Activated CD8-positive, alpha-beta memory T cell treated with anti-CD3 and anti-CD28 coated beads for 1 hour (primary cell): ENCODE data around the gene NACC2.
"Not testable (repeated sequence)": the region's sequence is repeated elsewhere in the genome, so short reads cannot be mapped to it uniquely, and the experiment has no call there.

ENCODE experiments used
- DNase-seq, 2 donors: peaks; one replicate each; pipeline ENCODE4 v3.0.0-alpha.2; 2020; ENCODE audit warnings: low read depth in 1 of 2; ENCODE audit errors: extremely low read depth in 1 of 2

The NACC2 gene

DNA sequence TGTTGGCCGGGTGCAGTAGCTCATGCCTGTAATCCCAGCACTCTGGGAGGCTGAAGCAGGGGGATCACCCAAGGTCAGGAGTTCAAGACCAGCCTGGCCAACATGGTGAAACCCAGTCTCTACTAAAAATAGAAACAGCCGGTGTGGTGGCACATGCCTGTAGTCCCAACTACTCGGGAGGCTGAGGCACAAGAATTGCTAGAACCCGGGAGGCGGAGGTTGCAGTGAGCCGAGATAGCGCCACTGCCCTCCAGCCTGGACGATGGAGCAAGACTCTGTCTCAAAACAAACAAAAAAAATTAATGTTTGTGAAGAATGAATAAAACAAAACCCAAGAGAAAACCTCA lies 68.2 kb downstream of the NACC2 start:
- DNase-seq, result not testable (repeated sequence)

DNA sequence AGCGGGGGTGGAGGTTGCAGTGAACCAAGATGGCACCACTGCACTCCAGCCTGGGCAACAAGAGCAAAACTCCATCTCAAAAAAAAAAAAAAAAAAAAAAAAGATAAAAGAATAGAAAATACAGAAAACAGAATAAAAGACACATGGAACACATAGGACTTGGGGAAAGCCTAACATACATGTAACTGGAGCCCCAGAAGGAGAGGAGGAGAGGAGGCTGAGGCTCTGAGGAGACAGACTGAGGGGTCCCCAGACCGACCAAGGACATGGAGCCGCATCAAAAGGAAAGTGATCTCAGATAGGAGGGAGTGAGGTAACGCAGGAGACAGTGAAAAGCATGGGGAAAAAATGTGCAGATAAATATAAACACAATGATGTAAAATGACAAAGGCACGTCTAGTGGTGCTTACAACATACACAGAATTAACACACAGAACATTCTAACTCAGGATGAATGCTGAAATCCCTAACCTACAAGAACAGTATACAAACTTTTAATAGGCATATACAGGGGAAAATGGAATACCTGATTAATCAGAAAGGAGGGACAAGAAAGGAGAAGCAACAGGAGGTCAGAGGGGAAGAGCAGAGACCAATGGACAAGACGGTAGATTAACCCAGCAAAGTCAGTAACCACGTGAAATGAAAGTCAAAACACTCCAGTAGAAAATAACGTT lies 68.7 kb downstream of the NACC2 start:
- DNase-seq, result no peak

DNA sequence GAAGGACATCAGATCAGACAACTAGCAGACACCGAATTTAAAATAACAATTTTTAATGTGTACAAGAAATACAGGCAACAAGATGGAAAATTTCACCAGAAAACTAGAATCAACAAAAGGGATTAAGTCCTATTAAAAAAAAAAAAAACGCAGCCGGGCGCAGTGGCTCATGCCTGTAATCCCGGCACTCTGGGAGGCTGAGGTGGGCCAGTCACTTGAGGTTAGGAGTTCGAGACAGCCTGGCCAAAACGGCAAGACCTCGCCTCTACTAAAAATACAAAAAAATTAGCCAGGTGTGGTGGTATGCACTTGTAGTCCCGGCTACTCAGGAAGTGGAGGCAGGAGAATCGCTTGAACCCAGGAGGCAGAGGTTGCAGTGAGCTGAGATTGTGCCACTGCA lies 69.6 kb downstream of the NACC2 start:
- DNase-seq, result no peak

DNA sequence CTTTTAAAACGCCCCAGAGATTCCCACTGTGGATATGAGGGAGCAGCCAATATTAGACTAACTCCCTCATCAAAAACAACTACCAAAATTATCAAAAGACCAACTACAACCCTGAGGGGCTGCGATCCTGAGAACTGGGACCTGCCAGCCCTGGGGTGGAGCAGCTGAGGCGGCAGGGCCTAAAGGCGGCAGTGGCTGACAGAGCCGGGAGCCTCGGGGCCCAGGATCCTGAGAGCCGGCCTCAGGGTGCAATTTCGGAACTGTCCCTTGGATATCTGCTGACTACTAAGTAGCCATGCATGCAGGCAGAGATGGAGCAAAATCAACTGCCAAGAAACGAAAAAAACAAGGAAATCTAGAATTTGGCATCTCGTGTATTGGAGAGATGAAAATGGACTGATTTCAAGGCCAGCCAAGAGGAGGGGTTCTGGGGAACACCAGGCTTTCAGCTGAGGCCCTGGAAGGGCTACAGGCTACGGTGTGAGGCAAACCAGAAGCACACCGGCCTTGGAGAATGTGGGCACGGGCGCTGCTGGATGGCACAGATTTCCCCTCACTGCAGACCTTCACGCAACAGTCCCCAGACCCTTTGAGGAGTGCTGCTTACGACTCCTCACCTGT lies 70.3 kb downstream of the NACC2 start:
- DNase-seq, result no peak

DNA sequence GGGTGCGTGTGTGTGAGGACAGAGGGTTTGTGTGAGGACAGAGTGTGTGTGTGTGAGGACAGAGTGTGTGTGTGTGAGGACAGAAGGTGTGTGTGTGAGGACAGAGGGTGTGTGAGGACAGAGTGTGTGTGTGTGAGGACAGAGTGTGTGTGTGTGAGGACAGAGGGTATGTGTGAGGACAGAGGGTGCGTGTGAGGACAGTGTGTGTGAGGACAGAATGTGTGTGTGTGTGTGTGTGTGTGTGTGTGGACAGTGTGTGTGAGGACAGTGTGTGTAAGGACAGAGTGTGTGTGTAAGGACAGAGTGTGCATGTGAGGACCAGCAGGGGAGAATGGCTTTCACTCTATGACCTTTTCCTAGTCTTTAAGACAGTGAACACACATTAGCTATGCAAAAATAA lies 70.8 kb downstream of the NACC2 start:
- DNase-seq, result no peak

DNA sequence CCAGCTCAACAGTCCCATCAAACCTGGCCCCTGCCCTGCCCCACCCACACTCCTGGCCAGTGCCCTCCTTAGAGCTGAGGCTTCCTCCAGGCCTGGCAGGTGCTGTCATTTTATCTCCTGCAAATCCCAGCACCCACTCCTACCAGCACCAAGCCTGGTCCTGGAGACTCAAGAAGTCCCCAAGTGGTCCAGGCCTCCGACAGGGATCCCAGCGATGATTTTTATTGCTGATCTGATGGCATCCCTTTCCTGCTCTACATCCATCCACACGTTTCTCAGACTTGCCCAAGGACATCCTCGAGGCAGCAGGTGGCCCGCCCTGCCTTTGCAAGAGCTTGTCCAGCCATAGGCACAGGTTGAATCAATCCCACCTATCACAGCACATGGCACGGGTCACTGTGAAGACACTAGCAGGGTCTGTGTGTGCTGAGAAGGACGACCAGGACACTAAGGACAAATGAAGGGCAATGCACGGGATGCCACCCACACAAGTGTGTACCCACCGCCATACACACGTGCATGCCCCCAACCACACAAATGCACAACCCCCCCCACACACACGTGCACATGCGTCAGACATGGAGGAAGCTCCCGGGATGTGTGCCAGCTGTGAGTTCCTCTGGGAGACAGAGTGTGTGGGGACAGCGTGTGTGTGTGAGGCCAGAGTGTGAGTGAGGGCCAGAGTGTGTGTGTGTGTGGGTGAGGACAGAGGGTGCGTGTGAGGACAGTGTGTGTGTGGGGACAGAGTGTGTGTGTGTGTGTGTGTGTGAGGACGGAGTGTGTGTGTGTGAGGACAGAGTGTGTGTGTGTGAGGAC lies 71.5 kb downstream of the NACC2 start:
- no peak for DNase-seq

DNA sequence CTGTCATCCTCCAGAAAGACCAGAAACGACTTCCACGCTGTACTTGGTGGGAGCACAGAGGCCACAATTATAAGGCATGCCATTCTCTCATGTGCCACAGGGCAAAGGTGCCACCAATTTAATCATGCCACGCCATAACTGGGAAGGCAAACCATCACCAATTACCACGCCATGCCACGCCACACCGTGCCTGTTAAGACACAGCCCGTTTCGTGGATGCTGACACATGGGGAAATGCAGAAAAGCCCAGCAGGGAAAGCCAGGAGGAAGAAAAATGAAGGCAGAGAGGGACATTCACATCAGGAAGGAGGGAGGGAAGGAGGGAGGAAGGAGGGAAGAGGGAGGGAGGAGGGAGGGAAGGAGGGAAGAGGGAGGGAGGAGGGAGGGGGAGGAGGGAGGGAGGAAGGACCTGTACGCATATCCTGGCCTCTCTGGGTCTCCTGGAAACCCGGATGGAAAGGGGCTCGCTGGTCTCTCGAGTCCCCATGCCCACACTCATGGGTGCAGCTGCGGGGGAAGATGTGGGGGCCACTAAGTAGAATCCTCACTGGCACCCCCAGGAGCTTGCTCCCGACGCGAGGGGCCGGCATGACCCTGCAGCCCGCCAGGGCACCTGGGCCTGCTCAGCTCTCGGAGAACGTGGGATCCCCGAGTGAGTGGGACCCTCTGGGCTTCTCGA lies 72.2 kb downstream of the NACC2 start:
- DNase-seq, result no peak

DNA sequence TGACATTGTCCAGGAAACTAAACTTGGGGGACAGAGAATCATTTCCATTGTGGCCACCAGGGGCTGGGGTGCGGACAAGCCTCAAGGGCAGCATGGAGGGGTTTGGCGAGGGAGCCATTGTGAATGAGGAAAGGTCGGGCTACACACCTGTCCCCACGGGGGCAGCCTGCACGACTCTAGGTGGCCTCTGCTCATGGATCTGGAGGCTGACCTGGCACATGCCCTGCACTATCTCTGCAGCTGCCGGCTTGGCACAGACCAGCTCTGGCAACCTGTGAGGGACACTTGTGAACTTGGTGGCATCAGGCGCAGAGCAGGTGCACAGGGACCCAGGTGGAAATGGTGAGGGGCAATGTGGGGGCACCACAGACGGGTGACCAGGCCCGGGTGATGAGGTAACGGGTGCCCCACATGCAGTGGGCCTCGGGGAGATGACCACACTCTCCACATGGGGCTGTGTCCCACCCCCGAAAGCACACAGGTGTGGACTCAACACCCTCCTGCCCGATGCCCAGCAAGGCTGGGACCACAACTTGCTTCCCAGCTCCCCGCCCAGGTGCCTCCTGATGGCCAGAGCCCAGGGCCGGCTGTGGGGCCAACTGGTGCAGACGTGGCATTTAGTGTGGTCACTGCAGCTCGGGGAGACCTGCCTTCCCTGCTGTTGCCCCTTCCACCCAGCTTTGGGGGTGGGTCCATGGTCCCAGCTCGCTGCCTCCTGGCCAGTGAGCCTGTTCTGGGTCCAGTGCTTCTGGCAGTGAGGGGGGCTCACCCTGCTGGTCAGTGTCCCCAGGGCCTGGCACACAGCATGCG lies 73.0 kb downstream of the NACC2 start:
- DNase-seq, result no peak

DNA sequence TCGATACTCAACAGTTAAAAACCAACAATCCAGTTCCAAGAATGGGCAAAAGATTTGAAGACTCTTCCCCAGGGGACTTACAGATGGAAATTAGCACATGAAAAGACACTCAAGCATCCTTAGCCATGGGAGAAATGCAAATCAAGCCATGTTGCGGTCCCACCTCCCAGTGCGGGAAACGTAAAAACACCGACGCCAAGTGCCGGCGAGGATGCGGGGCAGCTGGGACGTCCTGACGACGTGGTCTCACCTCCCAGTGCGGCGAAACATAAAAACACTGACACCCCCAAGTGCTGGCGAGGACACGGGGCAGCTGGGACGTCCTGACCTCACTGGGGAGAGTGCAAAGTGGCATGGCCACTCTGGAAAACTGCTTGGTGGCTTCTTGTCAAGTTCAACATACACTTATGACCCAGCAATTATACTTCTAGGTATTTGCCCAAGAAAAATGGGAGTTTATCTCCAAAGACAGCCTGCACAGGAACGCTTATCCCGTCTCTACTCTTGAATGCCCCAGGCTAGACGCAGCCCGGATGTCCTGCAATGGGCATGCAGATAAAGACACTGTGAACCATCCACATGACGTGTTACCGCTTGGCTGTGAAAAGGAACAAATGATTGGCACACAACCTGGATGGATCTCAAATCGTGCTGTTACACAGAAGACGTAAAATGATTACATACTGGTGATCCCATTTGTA lies 73.8 kb downstream of the NACC2 start:
- DNase-seq, result no peak

DNA sequence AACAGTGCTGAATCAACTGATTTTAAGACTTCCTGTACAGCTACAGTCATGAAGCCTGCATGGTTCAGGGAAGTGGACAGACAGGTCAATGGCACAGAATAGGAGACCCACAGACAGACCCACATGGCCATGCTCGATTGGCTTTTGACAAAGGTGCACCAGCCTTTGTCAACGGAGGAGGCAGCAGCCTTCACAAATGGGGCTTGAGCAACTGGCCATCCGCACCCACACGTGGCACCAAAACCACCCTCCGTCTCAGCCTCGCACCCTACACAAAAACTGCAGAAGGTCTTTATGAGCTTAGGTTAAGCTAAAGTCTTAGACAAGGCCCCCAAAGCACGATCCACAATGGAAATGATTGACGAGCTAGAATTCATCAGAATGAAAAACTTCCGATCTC lies 74.4 kb downstream of the NACC2 start:
- DNase-seq, result no peak

DNA sequence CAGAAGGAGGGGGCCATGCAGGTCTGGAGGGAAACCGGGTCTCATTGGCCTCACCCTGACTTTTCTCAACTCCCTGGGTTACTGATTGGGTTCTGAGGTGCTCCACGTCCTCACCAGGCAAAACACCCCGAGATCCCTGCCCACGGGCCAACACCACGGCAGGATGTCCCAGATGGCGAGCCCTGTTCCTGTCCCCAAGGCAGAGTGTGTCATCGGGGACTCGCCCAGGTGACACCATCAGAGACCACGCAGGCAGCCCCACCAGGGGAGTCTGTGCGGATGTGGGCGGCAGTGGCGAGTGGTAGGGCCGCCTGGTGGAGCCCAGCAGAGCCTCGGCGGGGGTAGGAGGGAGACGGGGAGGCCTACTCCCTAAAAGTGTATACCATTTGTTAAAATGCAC lies 74.9 kb downstream of the NACC2 start:
- DNase-seq, result no peak

DNA sequence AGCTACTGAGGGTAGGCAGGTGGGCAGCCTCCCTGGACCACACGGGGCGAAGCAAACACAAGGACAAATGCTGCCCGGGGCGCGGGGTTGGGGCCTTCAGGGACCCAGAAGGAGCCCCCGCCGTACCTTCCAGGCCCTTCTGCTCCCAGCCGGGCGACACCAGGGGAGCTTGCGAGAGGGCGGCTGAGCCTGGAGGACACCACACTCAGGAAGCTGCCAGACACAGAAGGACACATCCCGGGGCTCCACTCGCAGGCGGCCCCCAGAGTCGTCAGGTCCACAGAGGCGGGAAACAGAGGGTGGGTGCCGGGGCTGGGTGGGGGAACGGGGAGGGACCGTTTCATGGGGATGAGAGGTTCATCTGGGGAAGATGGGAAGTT lies 75.4 kb downstream of the NACC2 start:
- DNase-seq, result no peak

DNA sequence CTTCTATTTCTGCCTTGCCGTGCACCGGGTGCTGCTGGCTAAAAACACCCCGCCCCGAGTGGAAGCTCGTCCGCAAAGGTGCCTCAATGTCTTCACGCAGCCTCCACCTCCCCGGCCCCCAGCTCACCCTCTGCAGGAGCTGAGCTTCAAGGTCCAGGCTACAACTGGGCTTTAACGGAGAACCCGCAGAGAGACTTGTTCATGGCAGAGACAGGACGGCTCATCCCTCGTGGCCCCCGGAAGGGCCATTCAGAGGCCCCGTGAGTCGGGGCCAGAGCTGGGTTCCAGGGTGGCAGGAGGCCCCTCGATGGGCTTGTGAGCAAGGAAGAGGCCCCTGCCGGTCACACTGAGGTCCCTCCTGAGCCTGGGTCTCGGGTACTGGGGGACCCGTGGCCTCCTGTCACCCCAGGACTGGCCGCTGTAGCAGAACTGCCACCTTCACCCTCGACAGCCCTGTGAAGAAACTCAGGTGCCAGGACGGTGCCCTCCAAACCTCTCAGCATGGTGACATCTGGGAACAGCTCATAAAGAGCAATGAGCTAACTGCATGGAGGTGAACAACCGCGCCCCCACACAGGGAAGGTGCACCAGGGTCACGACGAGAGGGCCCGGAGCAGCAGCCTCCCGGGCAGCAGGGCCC lies 75.9 kb downstream of the NACC2 start:
- DNase-seq, result no peak

DNA sequence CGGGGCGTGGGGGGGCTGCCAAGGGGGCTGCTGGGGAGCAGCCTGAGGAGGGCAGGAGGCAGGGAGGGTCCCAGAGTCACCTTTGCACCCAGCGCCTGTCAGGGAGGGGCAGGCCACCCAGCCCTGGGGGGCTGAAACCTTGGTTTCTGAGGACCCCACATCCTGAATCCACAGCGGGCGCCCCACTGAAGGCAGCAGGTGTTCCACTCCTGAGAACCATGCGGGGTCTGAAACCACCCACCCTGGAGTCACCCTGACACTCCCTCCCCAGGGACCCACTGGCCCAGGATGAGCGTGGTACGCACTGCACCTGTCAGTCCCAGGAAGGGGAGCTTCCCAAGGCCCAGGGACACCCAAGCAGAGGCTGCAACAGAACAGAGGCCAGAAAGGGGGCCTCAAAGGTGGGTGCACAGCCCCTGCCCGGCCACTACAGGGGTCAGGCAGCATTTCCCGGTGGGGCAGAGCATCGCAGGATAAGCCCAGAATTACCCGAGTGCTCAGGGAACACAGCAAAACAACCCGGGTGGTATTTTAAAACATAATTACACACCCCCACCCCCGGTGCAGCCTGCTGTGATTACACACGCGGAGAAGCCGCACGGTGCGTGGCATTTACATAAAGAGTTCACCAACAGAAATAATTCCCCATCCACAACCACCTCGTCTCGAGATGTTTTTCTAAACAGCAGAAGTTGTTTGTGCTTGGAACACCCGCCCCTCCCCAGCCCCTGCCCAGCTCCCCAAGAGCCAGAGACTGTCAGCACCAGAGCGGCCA lies 76.6 kb downstream of the NACC2 start:
- no peak for DNase-seq

DNA sequence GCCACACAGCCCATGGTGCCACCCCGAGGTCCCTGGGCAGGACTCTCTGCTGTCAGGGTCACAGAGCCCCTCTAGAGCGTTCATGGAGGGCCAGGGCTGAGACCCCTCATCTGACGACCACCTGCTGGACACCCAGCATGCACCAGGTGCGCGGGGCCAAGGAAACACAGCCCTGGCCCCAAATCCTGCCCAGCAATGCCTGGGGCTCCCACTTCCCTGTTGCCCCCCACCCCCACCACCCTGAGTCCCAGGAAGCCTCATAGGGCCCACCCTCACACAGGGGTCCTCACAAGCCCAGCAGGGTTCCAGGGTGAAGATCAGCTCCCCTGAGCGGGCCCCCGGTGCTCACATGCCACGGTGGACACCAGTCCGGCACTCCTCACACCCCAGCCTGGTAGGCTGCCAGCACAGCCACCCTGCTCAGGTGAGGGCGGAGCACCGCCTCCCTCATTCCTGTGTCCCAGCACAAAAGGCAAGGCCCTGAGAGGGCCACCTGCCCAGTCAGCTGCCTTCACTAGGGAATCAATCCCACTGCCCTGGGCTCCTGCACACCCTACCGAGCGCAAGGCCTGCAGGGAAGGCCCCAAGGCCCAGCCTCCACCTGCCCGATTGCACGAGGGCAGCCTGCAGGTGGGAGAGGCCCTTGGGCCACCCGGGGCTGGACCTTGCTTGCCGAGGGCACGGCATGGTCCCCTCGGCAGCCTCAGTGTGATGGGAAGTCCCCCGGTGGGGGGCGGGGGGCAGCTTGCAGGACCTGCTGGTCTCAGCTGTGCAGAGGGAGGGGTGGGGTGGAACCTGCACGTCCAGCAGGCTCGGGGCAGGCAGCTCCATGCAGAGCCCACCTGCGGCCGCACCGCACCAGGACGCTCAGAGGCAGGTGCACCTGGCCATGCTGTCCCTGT lies 77.5 kb downstream of the NACC2 start:
- DNase-seq, result no peak

DNA sequence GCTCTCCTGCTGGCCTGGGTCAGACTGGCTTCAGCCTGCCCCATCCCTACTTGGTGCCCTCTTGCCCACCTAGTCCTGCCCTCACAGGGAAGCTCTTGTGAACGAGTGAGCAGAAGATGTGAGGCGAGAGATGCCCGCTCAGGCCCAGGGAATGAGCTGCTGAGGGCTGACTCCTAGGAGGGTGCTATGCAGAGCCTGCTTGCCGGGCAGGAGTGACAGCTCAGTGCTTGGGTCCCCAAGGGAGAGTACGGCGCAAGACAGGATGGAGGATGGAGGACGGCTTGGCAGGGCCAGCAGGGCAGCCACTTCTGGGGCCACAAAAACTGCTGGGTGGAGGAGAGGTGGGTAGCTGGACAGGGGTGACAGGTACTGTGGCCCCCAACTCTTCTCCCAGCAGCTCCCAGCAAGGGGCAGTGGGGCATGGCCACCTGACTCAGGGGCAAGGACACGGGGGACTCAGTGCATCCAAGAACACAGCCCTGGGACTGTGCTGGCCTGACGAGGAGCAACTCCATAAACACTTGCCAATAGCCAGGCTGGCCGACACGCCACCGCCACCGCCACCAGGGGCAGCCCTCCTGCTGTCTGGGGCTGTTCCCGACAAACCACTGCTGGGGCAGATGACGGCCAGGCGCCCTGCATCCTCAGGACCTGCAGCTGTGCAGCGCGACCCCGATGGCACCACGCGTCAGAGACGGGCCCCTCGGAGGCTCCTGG lies 78.4 kb downstream of the NACC2 start:
- no peak for DNase-seq
